A673 (cell line): ENCODE results near the gene EIF5. TPM values are rescaled to one million over a fixed set of nuclear protein-coding genes. Genes with fewer than 3 reads are reported as not detected.

Experiments used
- BruUV-seq: library from RNA; stranded (reverse); fragments of 400-500 nt; replicated peaks from 2 replicates; lab custom pipeline; 2021; lab: Mats Ljungman, UMichigan
- CTCF ChIA-PET: fragments of 300-600 bp; sonication (Branson Sonifier 250); formaldehyde crosslinking; loops from one replicate; lab custom pipeline; 2022; ENCODE audit warnings: antibody characterized with exemption; lab: Charles Lee
- POLR2A ChIA-PET: fragments of 300-600 bp; sonication (Branson Sonifier 250); formaldehyde crosslinking; loops from one replicate; lab custom pipeline; 2022; ENCODE audit warnings: antibody characterized with exemption; ENCODE audit not compliant: low non-redundant PET; lab: Charles Lee
- DNase-seq: peaks from one replicate; pipeline ENCODE4 v3.0.0-alpha.2; 2015; ENCODE audit warnings: low spot score
- H3K27ac ChIP-seq: fragments of 200-600 bp; sonication (generic); 2 replicates; pipeline ENCODE4 v1.5.1; 2016; ENCODE audit warnings: mixed run types, low read depth, mild to moderate bottlenecking, mixed read lengths, antibody characterized with exemption, low read length; ENCODE audit not compliant: poor library complexity, severe bottlenecking
- H3K27me3 ChIP-seq: fragments of 200-600 bp; sonication (generic); replicated peaks from 2 replicates; pipeline ENCODE4 v1.6.1; 2017; ENCODE audit warnings: mixed run types, low read depth, mild to moderate bottlenecking, mixed read lengths, antibody characterized with exemption, low read length; ENCODE audit not compliant: insufficient read depth, poor library complexity
- H3K36me3 ChIP-seq: fragments of 200-600 bp; sonication (generic); 2 replicates; pipeline ENCODE4 v1.6.1; 2016; ENCODE audit warnings: mixed run types, mild to moderate bottlenecking, mixed read lengths, antibody characterized with exemption, low read length; ENCODE audit not compliant: insufficient read depth, poor library complexity, severe bottlenecking
- H3K4me1 ChIP-seq: fragments of 200-600 bp; sonication (generic); 2 replicates; pipeline ENCODE4 v1.6.1; 2017; ENCODE audit warnings: mixed run types, mild to moderate bottlenecking, mixed read lengths, antibody characterized with exemption, low read length; ENCODE audit not compliant: insufficient read depth, poor library complexity, severe bottlenecking
- H3K4me3 ChIP-seq: fragments of 200-600 bp; sonication (generic); 2 replicates; pipeline ENCODE4 v1.5.1; 2016; ENCODE audit warnings: low read depth, mixed run types, mild to moderate bottlenecking, mixed read lengths, low read length; ENCODE audit not compliant: poor library complexity, severe bottlenecking
- H3K9me3 ChIP-seq: fragments of 200-600 bp; sonication (generic); 2 replicates; pipeline ENCODE4 v1.6.1; 2016; ENCODE audit warnings: mixed run types, low read depth, mild to moderate bottlenecking, mixed read lengths, antibody characterized with exemption, low read length; ENCODE audit not compliant: poor library complexity, severe bottlenecking
- EZH2 ChIP-seq: fragments of 200-600 bp; sonication (generic); IDR thresholded peaks from 2 replicates; pipeline ENCODE4 v1.6.1; 2017; ENCODE audit warnings: borderline replicate concordance, low read depth, mild to moderate bottlenecking, mixed read lengths, antibody characterized with exemption, low read length; ENCODE audit not compliant: poor library complexity, severe bottlenecking
- intact Hi-C: fragments of 100-400 bp; cut with micrococcal nuclease; formaldehyde crosslinking; loops from one replicate; pipeline ENCODE4 v1.10.0; 2022; ENCODE audit not compliant: unreplicated experiment
- total RNA-seq: library from RNA; stranded (reverse); gene quantifications from 2 replicates; pipeline ENCODE4 v1.2.3, GENCODE V29; 2021
- TF ChIP-seq, protein P1 (sequence below): fragments of 300-800, 200-600 bp; sonication (generic); conservative IDR thresholded peaks from 2 replicates; pipeline ENCODE4 v1.5.1; 2017; ENCODE audit warnings: low read depth, mild to moderate bottlenecking, antibody characterized with exemption, low read length, moderate library complexity, mixed read lengths

The EIF5 gene
- total RNA-seq, 1 experiment from 2014 or later = 446 TPM

DNA sequence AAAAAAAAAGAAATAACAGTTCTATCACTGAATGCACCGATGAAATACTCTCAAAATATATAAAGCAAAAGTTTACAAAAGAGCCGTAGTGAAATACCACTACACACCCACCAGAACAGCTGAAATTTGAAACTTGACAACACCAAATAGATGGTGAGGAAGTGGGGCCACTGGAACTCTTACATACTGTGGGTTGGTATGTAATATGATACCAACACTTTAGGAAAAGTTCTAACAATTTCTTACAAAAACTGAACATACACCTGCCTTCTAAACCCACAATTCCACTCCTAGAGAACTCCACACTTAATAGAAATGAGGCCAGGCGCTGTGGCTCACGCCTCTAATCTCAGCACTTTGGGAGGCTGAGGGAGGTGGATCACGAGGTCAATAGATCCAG, 14.1 kb downstream of the EIF5 start:
- TF ChIP-seq EZH2 = no peak
- TF ChIP-seq, protein P1, sequence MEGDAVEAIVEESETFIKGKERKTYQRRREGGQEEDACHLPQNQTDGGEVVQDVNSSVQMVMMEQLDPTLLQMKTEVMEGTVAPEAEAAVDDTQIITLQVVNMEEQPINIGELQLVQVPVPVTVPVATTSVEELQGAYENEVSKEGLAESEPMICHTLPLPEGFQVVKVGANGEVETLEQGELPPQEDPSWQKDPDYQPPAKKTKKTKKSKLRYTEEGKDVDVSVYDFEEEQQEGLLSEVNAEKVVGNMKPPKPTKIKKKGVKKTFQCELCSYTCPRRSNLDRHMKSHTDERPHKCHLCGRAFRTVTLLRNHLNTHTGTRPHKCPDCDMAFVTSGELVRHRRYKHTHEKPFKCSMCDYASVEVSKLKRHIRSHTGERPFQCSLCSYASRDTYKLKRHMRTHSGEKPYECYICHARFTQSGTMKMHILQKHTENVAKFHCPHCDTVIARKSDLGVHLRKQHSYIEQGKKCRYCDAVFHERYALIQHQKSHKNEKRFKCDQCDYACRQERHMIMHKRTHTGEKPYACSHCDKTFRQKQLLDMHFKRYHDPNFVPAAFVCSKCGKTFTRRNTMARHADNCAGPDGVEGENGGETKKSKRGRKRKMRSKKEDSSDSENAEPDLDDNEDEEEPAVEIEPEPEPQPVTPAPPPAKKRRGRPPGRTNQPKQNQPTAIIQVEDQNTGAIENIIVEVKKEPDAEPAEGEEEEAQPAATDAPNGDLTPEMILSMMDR = no peak
- intact Hi-C loops = no loop called here
- H3K9me3 ChIP-seq = no peaks in the 10 kb centered on the region
- ChIA-PET CTCF (no interaction called here), POLR2A (no interaction called here)
- no peak overlapping the region for H3K4me3 ChIP-seq
- no peaks in the 10 kb centered on the region for H3K27me3 ChIP-seq
- peaks cover 3% of the 10 kb centered on the region for H3K4me1 ChIP-seq
- DNase-seq = no peak
- H3K27ac ChIP-seq = no peak overlapping the region
- H3K36me3 ChIP-seq = peaks cover 20% of the 10 kb centered on the region
- no TSS peak for BruUV-seq

DNA sequence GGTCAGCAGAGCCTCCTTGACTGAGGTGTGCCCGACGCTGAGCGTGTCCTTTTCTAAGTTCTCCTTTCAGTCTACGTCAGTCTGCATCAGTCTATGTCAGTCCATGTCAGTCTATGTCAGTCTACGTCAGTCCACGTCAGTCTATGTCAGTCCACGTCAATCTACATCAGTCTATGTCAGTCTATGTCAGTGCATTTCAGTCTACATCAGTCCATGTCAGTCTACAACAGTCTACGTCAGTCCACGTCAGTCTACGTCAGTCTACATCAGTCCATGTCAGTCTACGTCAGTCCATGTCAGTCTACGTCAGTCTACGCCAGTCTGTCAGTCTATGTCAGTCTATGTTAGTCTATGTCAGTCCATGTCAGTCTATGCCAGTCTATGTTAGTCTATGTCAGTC, 15.9 kb downstream of the EIF5 start:
- Histone ChIP-seq H3K27ac (no peak overlapping the region), H3K4me1 (peaks cover 3% of the 10 kb centered on the region), H3K9me3 (no peaks in the 10 kb centered on the region), H3K36me3 (peaks cover 2% of the 10 kb centered on the region), H3K27me3 (no peaks in the 10 kb centered on the region), H3K4me3 (no peak overlapping the region)
- TF ChIP-seq, protein P1 = no peak
- TF ChIP-seq EZH2 = no peak
- BruUV-seq = no TSS peak
- CTCF ChIA-PET = no interaction called here
- intact Hi-C loops = no loop called here
- DNase-seq = no peak
- POLR2A ChIA-PET = no interaction called here

DNA sequence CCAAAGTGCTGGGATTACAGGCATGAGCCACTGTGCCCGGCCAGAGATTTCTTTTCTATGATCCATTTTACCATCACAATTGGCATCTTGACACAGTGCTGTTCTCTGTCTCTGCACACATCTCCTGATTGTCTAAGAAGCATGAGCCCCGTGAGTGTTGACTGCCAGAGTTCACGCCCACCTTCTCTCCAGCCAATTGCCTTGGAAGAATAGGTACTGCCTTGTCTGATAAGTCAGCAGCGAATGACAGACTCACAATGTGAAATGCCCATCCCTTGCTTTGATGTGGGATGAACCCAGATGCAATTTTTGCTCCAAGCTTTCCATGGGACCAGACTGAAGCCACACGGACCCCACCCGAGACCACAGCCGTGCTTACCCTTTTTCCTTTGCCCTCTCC, 19.3 kb downstream of the EIF5 start:
- no peak for DNase-seq
- TF ChIP-seq EZH2 = no peak
- TF ChIP-seq, protein P1 = no peak
- Histone ChIP-seq H3K36me3 (no peaks in the 10 kb centered on the region), H3K4me1 (no peaks in the 10 kb centered on the region), H3K9me3 (no peaks in the 10 kb centered on the region), H3K27ac (no peak overlapping the region), H3K27me3 (no peaks in the 10 kb centered on the region), H3K4me3 (no peak overlapping the region)
- BruUV-seq = no TSS peak
- ChIA-PET POLR2A (no interaction called here), CTCF (no interaction called here)
- intact Hi-C loops = no loop called here
